ENCODE measurements around the gene FUNDC1. TPM values are rescaled to one million over a fixed set of nuclear protein-coding genes. Genes with fewer than 3 reads are reported as not detected.

Gene FUNDC1
- total RNA-seq, 1 experiment from 2014 or later: 20.9 TPM

DNA sequence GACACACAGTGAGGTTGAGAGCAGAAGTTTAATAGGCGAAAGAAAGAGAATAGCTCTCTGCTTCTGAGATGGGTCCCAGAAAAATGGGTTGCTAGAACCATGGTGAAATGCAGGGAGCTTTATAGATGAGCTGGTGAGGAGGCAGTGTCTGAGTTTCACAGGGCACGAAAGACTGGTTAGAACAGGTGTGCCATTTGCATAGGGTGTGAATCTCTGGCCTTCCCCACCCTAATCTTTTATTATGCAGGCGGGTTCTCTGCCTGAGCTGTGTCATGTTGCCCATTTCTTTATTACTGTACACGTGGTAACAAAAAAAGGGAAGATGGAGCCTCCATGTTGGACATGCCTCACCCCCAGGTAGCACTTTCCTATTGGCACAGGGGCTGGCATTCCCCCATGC lies 39.1 kb downstream of the FUNDC1 start:
- no CpG with 5 or more reads among the region's 4 CpGs for WGBS (ENCODE audit: extremely low coverage, insufficient read length, low lambda C conversion rate)
- Mint-ChIP-seq H3K4me1 (peaks cover 11 to 13% of the 10 kb centered on the region in 2 experiments), H3K9me3 (peaks cover 44 to 49% of the 10 kb centered on the region in 2 experiments)

More for the DNA sequence above, 39.1 kb downstream of the FUNDC1 start:
- Histone ChIP-seq H3K4me2 (ENCODE audit: insufficient read depth, insufficient read length, low read length) (no peak overlapping the region), H2BK20ac (ENCODE audit: low read depth, low read length, poor library complexity, severe bottlenecking) (no peak overlapping the region), H3K56ac (ENCODE audit: insufficient read length, low read depth, low read length) (no peak overlapping the region), H3K4ac (ENCODE audit: low read depth, low read length) (no peak overlapping the region), H2BK12ac (ENCODE audit: insufficient read length, low read depth, low read length) (no peak overlapping the region), H3K27ac (ENCODE audit: insufficient read length, low read depth, low read length) (no peak overlapping the region), H3T11ph (ENCODE audit: low read length) (no peak overlapping the region), H4K8ac (replicated peaks; ENCODE audit: insufficient read length, low read depth, low read length) (no peak overlapping the region), H3K9ac (ENCODE audit: extremely low read depth, insufficient read length, low read length) (no peak overlapping the region), H2AFZ (ENCODE audit: low read length) (no peak overlapping the region), H4K5ac (ENCODE audit: insufficient read length, low read depth, low read length) (no peak overlapping the region), H3K23ac (ENCODE audit: insufficient read length, low read depth, low read length) (no peak overlapping the region), H3K79me2 (ENCODE audit: insufficient read depth, low read length) (no peaks in the 10 kb centered on the region), H2BK120ac (ENCODE audit: low read depth, low read length, poor library complexity, severe bottlenecking) (no peak overlapping the region), H3K79me1 (ENCODE audit: insufficient read depth, low read depth, low read length, poor library complexity, severe bottlenecking) (no peaks in the 10 kb centered on the region), H3K18ac (ENCODE audit: insufficient read length, low read depth, low read length) (no peak overlapping the region), H4K20me1 (ENCODE audit: control insufficient read depth, insufficient read depth, insufficient read length) (no peaks in the 10 kb centered on the region), H2AK5ac (ENCODE audit: insufficient read length, low read length) (no peak overlapping the region), H4K91ac (ENCODE audit: insufficient read length, low read depth, low read length) (no peak overlapping the region), H3K14ac (ENCODE audit: insufficient read depth, low read length) (no peak overlapping the region), H2BK15ac (ENCODE audit: low read depth, low read length) (no peak overlapping the region), H3K23me2 (ENCODE audit: insufficient read length, low read depth, low read length, poor library complexity, severe bottlenecking) (no peaks in the 10 kb centered on the region), H3K4me1 (ENCODE audit: insufficient read depth, low read length) (no peaks in the 10 kb centered on the region; the same call in 1 of the 2 replicates), H3K27me3 (ENCODE audit: insufficient read depth, low read length) (no peaks in the 10 kb centered on the region), H3K9me3 (ENCODE audit: control insufficient read depth, low read depth, low read length) (peaks cover 22% of the 10 kb centered on the region), H2BK5ac (ENCODE audit: insufficient read length, low read length) (no peak overlapping the region)
- Mint-ChIP-seq H3K27me3 (ENCODE audit: low read depth) (no peaks in the 10 kb centered on the region), H3K27ac (no peak overlapping the region), H3K36me3 (ENCODE audit: insufficient read depth in 1 of 3, low read depth in 3 of 3) (peaks cover 0 to 4% (median 2%) of the 10 kb centered on the region in 3 experiments; a peak in 3 of 7 replicates), H3K4me3 (no peak overlapping the region)
- TF ChIP-seq, protein P1, sequence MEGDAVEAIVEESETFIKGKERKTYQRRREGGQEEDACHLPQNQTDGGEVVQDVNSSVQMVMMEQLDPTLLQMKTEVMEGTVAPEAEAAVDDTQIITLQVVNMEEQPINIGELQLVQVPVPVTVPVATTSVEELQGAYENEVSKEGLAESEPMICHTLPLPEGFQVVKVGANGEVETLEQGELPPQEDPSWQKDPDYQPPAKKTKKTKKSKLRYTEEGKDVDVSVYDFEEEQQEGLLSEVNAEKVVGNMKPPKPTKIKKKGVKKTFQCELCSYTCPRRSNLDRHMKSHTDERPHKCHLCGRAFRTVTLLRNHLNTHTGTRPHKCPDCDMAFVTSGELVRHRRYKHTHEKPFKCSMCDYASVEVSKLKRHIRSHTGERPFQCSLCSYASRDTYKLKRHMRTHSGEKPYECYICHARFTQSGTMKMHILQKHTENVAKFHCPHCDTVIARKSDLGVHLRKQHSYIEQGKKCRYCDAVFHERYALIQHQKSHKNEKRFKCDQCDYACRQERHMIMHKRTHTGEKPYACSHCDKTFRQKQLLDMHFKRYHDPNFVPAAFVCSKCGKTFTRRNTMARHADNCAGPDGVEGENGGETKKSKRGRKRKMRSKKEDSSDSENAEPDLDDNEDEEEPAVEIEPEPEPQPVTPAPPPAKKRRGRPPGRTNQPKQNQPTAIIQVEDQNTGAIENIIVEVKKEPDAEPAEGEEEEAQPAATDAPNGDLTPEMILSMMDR (conservative IDR thresholded peaks at IDR 0.05): no peak
- no peak for DNase-seq
